Measurements from ENCODE around the gene DLL1.

DLL1 gene

GRCh38 chr6:170249817-170250216 lies 41.1 kb downstream of the DLL1 start:
- DNase-seq = no peak

GRCh38 chr6:170248861-170249600 lies 41.8 kb downstream of the DLL1 start:
- DNase-seq = no peak

- DNase-seq = no peak
Measured at GRCh38 chr6:170248111-170248805, 42.6 kb downstream of the DLL1 start.

GRCh38 chr6:170247178-170247701 lies 43.6 kb downstream of the DLL1 start:
- DNase-seq = no peak

- DNase-seq = no peak
Measured at GRCh38 chr6:170245475-170245992, 45.3 kb downstream of the DLL1 start.

- DNase-seq = no peak
Measured at GRCh38 chr6:170244721-170245474, 46.0 kb downstream of the DLL1 start.

- DNase-seq = no peak
Measured at GRCh38 chr6:170243791-170244291, 47.0 kb downstream of the DLL1 start.

GRCh38 chr6:170243386-170243785 lies 47.5 kb downstream of the DLL1 start:
- no peak for DNase-seq

- no peak for DNase-seq
Measured at GRCh38 chr6:170238741-170239565, 51.9 kb downstream of the DLL1 start.

- DNase-seq = no peak
Measured at GRCh38 chr6:170237999-170238740, 52.7 kb downstream of the DLL1 start.

- DNase-seq = no peak
Measured at GRCh38 chr6:170236131-170236836, 54.6 kb downstream of the DLL1 start.

- no peak for DNase-seq
Measured at GRCh38 chr6:170235391-170236125, 55.3 kb downstream of the DLL1 start.

GRCh38 chr6:170234419-170234818 lies 56.5 kb downstream of the DLL1 start:
- no peak for DNase-seq

- no peak for DNase-seq
Measured at GRCh38 chr6:170233286-170234205, 57.3 kb downstream of the DLL1 start.

Data from activated CD4-positive, alpha-beta T cell treated with anti-CD3 and anti-CD28 coated beads, Interleukin-2, amount 50 U/mL, for 16 hours (primary cell).